NT2/D1 (cell line): ENCODE data around the gene PHKB.

ENCODE experiments used
- YY1 ChIP-seq: IDR thresholded peaks from 2 replicates; pipeline ENCODE4 v1.6.1; 2011; ENCODE audit not compliant: insufficient read length, insufficient read depth
- ZNF274 ChIP-seq: IDR thresholded peaks from 2 replicates; pipeline ENCODE4 v1.6.1; 2011; ENCODE audit warnings: mild to moderate bottlenecking, low read depth, low read length

DNA sequence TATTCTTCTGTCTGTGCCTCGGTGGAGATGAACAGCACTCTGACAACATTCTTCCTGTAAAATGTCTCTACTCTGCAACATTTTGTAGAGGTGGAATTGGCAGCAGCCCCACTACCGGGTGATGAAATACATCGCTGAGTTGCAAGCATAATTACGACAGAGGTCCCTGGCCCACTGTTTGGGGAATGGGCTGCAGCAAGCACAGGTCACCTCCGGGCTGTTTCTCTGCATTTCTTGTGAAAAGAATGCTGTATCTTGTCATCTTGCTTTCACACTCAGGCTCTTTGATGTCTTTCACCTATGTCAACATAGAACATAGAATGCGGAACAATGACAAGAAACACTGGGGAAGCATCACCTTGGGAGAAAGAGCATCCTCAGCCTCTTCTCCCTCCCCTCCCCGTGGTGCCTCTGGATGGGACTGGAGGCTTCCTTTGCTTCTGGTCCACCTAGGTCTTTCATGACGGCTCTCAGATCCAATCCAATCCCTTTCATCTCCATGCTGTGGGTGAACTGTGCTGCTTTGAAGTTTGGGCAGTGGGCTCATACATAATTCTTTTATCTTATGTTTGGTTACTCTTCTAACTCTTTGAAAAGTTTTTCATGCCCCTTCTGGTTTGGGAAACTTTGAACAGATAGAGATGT lies 265.0 kb downstream of the PHKB start:
- TF ChIP-seq ZNF274, result no peak
- TF ChIP-seq YY1, result no peak
